H1 (cell line): ENCODE measurements around the gene RAMP2. TPM values are rescaled to one million over a fixed set of nuclear protein-coding genes. Genes with fewer than 3 reads are reported as not detected.

Experiments
- CHD7 ChIP-seq: fragments of 300-600 bp; sonication (generic); IDR thresholded peaks from 2 replicates; pipeline ENCODE4 v1.7.1; 2012; ENCODE audit warnings: low read length, moderate library complexity, mild to moderate bottlenecking, inconsistent platforms; ENCODE audit not compliant: insufficient replicate concordance
- EP300 ChIP-seq, 2 experiments: IDR thresholded peaks; 1 replicate in 1 of 2; 2 replicates in 1 of 2; pipeline ENCODE4 v1.6.1; 2011 to 2012; ENCODE audit warnings: low read depth in 2 of 2, low read length in 2 of 2, mild to moderate bottlenecking in 2 of 2, borderline replicate concordance in 1 of 2, inconsistent platforms in 1 of 2, moderate library complexity in 1 of 2
- EZH2 ChIP-seq: fragments of 200-600 bp; sonication (generic); IDR thresholded peaks from 2 replicates; pipeline ENCODE4 v1.7.1; 2012; ENCODE audit warnings: low read depth, mild to moderate bottlenecking, moderate library complexity, low read length, inconsistent platforms; ENCODE audit not compliant: severe bottlenecking
- HDAC2 ChIP-seq, 2 experiments: fragments of 300-600 bp in 1 of 2; sonication (generic) in 1 of 2; IDR thresholded peaks; 2 replicates each; pipeline ENCODE4 v1.6.1; 2011 to 2012; ENCODE audit warnings: low read depth in 2 of 2, low read length in 2 of 2, mild to moderate bottlenecking in 2 of 2, moderate library complexity in 2 of 2, borderline replicate concordance in 1 of 2, inconsistent platforms in 1 of 2
- JUND ChIP-seq: IDR thresholded peaks from 2 replicates; pipeline ENCODE4 v1.6.1; 2011; ENCODE audit warnings: mild to moderate bottlenecking, improper control_type of control experiment, low read length
- SRF ChIP-seq: IDR thresholded peaks from 2 replicates; pipeline ENCODE4 v1.6.1; 2011; ENCODE audit warnings: mild to moderate bottlenecking, low read depth, low read length, moderate library complexity
- polyA plus RNA-seq, 7 experiments: library from polyadenylated mRNA; depleted of rRNA in 3 of 7; stranded (reverse) in 5 of 7; unstranded in 2 of 7; fragments of >200 nt in 5 of 7; fragments of 200-250 nt in 2 of 7; gene quantifications; 1 replicate in 5 of 7; 2 replicates in 1 of 7; 4 replicates in 1 of 7; pipeline versions ENCODE4 v1.2.1 to v1.2.3, GENCODE V29; 2011 to 2013; ENCODE audit warnings: missing spikeins in 2 of 7, mixed read lengths in 2 of 7
- total RNA-seq: library from RNA; stranded (reverse); fragmentation: NEBNext Ultra II Directional; extraction: Animal tissue kit (Norgen Biotek cat#: 25700); gene quantifications from 2 replicates; pipeline ENCODE4 v1.2.1, GENCODE V29; 2021

RAMP2 gene
- total and polyA plus RNA-seq, 2 of the 8 experiments (the other 6 are each of a cell fraction or from before 2014, with no cell fraction given) = 13.4 to 41.7 TPM

- no peak for TF ChIP-seq CHD7
- no peak for TF ChIP-seq SRF
- no peak for TF ChIP-seq JUND
- TF ChIP-seq HDAC2 (IDR thresholded peaks at IDR 0.05; ENCODE audit: borderline replicate concordance in 1 of 2, low read depth in 2 of 2, low read length in 2 of 2) = no peak
- no peak for TF ChIP-seq EP300 (IDR thresholded peaks at IDR 0.05; ENCODE audit: borderline replicate concordance in 1 of 2, low read depth in 2 of 2, low read length in 2 of 2)
- TF ChIP-seq EZH2 = no peak
Observed at GRCh38 chr17:42803074-42803883, 42.3 kb downstream of the RAMP2 start (continued).
